Measurements from ENCODE around the gene ZNF629. TPM values are rescaled to one million over a fixed set of nuclear protein-coding genes. Genes with fewer than 3 reads are reported as not detected.

The ZNF629 gene
- total RNA-seq, 1 donor from 2014 or later = 5.7 TPM

- Histone ChIP-seq H3K27me3 (ENCODE audit: control insufficient read depth in 3 of 3, insufficient read depth in 3 of 3, low read length in 3 of 3) (no peaks in the 10 kb centered on the region), H3K4me3 (ENCODE audit: low read length in 3 of 3) (no peak overlapping the region), H3K36me3 (ENCODE audit: control insufficient read depth in 3 of 3, insufficient read depth in 3 of 3, low read length in 3 of 3) (peaks cover 88 to 98% (median 90%) of the 10 kb centered on the region in 3 donors), H3K9me3 (ENCODE audit: control insufficient read depth in 3 of 3, low read length in 3 of 3) (no peaks in the 10 kb centered on the region), H3K9ac (ENCODE audit: low read depth in 1 of 3, low read length in 3 of 3) (no peak overlapping the region), H3K27ac (ENCODE audit: low read depth, low read length) (no peak overlapping the region), H3K4me1 (ENCODE audit: control insufficient read depth in 3 of 3, insufficient read depth in 3 of 3, low read length in 3 of 3) (peaks cover 4 to 8% (median 4%) of the 10 kb centered on the region in 3 donors)
These were observed 18.3 kb downstream of the ZNF629 start for GRCh38 chr16:30768583-30769181.

- Histone ChIP-seq H3K4me1 (ENCODE audit: control insufficient read depth in 3 of 3, insufficient read depth in 3 of 3, low read length in 3 of 3) (peaks cover 12 to 15% (median 12%) of the 10 kb centered on the region in 3 donors), H3K9ac (ENCODE audit: low read depth in 1 of 3, low read length in 3 of 3) (no peak overlapping the region), H3K27ac (ENCODE audit: low read depth, low read length) (no peak overlapping the region), H3K27me3 (ENCODE audit: control insufficient read depth in 3 of 3, insufficient read depth in 3 of 3, low read length in 3 of 3) (no peaks in the 10 kb centered on the region), H3K4me3 (ENCODE audit: low read length in 3 of 3) (no peak overlapping the region), H3K9me3 (ENCODE audit: control insufficient read depth in 3 of 3, low read length in 3 of 3) (no peaks in the 10 kb centered on the region), H3K36me3 (ENCODE audit: control insufficient read depth in 3 of 3, insufficient read depth in 3 of 3, low read length in 3 of 3) (peaks cover 88 to 98% (median 88%) of the 10 kb centered on the region in 3 donors)
These were observed 19.1 kb downstream of the ZNF629 start for GRCh38 chr16:30767767-30768465.

- Histone ChIP-seq H3K9me3 (ENCODE audit: control insufficient read depth in 3 of 3, low read length in 3 of 3) (no peaks in the 10 kb centered on the region), H3K36me3 (ENCODE audit: control insufficient read depth in 3 of 3, insufficient read depth in 3 of 3, low read length in 3 of 3) (peaks cover 78 to 88% (median 78%) of the 10 kb centered on the region in 3 donors), H3K4me3 (ENCODE audit: low read length in 3 of 3) (no peak overlapping the region), H3K27ac (ENCODE audit: low read depth, low read length) (no peak overlapping the region), H3K9ac (ENCODE audit: low read depth in 1 of 3, low read length in 3 of 3) (no peak overlapping the region), H3K27me3 (ENCODE audit: control insufficient read depth in 3 of 3, insufficient read depth in 3 of 3, low read length in 3 of 3) (no peaks in the 10 kb centered on the region), H3K4me1 (ENCODE audit: control insufficient read depth in 3 of 3, insufficient read depth in 3 of 3, low read length in 3 of 3) (peaks cover 16 to 21% (median 20%) of the 10 kb centered on the region in 3 donors)
These were observed 20.1 kb downstream of the ZNF629 start for GRCh38 chr16:30766933-30767284.

GRCh38 chr16:30766206-30766932 lies 20.6 kb downstream of the ZNF629 start:
- Histone ChIP-seq H3K4me3 (ENCODE audit: low read length in 3 of 3) (no peak overlapping the region), H3K27ac (ENCODE audit: low read depth, low read length) (no peak overlapping the region)

GRCh38 chr16:30764816-30765465 lies 22.1 kb downstream of the ZNF629 start:
- Histone ChIP-seq H3K9me3 (ENCODE audit: control insufficient read depth in 3 of 3, low read length in 3 of 3) (no peaks in the 10 kb centered on the region), H3K4me1 (ENCODE audit: control insufficient read depth in 3 of 3, insufficient read depth in 3 of 3, low read length in 3 of 3) (peaks cover 29 to 36% (median 33%) of the 10 kb centered on the region in 3 donors), H3K4me3 (ENCODE audit: low read length in 3 of 3) (no peak overlapping the region), H3K27ac (ENCODE audit: low read depth, low read length) (no peak overlapping the region), H3K36me3 (ENCODE audit: control insufficient read depth in 3 of 3, insufficient read depth in 3 of 3, low read length in 3 of 3) (peaks cover 63 to 69% (median 63%) of the 10 kb centered on the region in 3 donors), H3K27me3 (ENCODE audit: control insufficient read depth in 3 of 3, insufficient read depth in 3 of 3, low read length in 3 of 3) (no peaks in the 10 kb centered on the region), H3K9ac (ENCODE audit: low read depth in 1 of 3, low read length in 3 of 3) (peak overlapping the region in 1 of 3 donors; percentile 16)

More at GRCh38 chr16:30766206-30766932, 20.6 kb downstream of the ZNF629 start:
- Histone ChIP-seq H3K27me3 (ENCODE audit: control insufficient read depth in 3 of 3, insufficient read depth in 3 of 3, low read length in 3 of 3) (no peaks in the 10 kb centered on the region), H3K9me3 (ENCODE audit: control insufficient read depth in 3 of 3, low read length in 3 of 3) (no peaks in the 10 kb centered on the region), H3K9ac (ENCODE audit: low read depth in 1 of 3, low read length in 3 of 3) (no peak overlapping the region), H3K36me3 (ENCODE audit: control insufficient read depth in 3 of 3, insufficient read depth in 3 of 3, low read length in 3 of 3) (peaks cover 72 to 82% (median 73%) of the 10 kb centered on the region in 3 donors), H3K4me1 (ENCODE audit: control insufficient read depth in 3 of 3, insufficient read depth in 3 of 3, low read length in 3 of 3) (peaks cover 21 to 27% (median 25%) of the 10 kb centered on the region in 3 donors)

- Histone ChIP-seq H3K4me3 (ENCODE audit: low read length in 3 of 3) (no peak overlapping the region), H3K36me3 (ENCODE audit: control insufficient read depth in 3 of 3, insufficient read depth in 3 of 3, low read length in 3 of 3) (peaks cover 55 to 61% (median 57%) of the 10 kb centered on the region in 3 donors), H3K27ac (ENCODE audit: low read depth, low read length) (no peak overlapping the region), H3K4me1 (ENCODE audit: control insufficient read depth in 3 of 3, insufficient read depth in 3 of 3, low read length in 3 of 3) (peaks cover 29 to 38% (median 33%) of the 10 kb centered on the region in 3 donors), H3K27me3 (ENCODE audit: control insufficient read depth in 3 of 3, insufficient read depth in 3 of 3, low read length in 3 of 3) (no peaks in the 10 kb centered on the region), H3K9ac (ENCODE audit: low read depth in 1 of 3, low read length in 3 of 3) (no peak overlapping the region), H3K9me3 (ENCODE audit: control insufficient read depth in 3 of 3, low read length in 3 of 3) (no peaks in the 10 kb centered on the region)
These were observed 22.9 kb downstream of the ZNF629 start for GRCh38 chr16:30764086-30764485.

GRCh38 chr16:30762991-30763725 lies 23.8 kb downstream of the ZNF629 start:
- H3K27ac ChIP-seq (ENCODE audit: low read depth, low read length) = peak overlapping the region; percentile 94

GRCh38 chr16:30761928-30762902 lies 24.8 kb downstream of the ZNF629 start, which contains the start of the genes CFAP119 and RNF40:
TSS of gene CFAP119 (minus strand) at chr16:30762062. CDS start at chr16:30761748, 314 bp downstream.
TSS of gene RNF40 (plus strand) at chr16:30762322. CDS start at chr16:30762546, 224 bp downstream.
- Histone ChIP-seq H3K9me3 (ENCODE audit: control insufficient read depth in 3 of 3, low read length in 3 of 3) (no peaks in the 10 kb centered on the region), H3K4me1 (ENCODE audit: control insufficient read depth in 3 of 3, insufficient read depth in 3 of 3, low read length in 3 of 3) (peaks cover 29 to 40% (median 35%) of the 10 kb centered on the region in 3 donors), H3K27me3 (ENCODE audit: control insufficient read depth in 3 of 3, insufficient read depth in 3 of 3, low read length in 3 of 3) (no peaks in the 10 kb centered on the region), H3K9ac (ENCODE audit: low read depth in 1 of 3, low read length in 3 of 3) (peak within 1 kb of the TSS; percentile 94 to 97 (median 97)), H3K27ac (ENCODE audit: low read depth, low read length) (peak within 1 kb of the TSS; percentile 94), H3K4me3 (ENCODE audit: low read length in 3 of 3) (peak within 1 kb of the TSS; percentile 86 to 97 (median 93)), H3K36me3 (ENCODE audit: control insufficient read depth in 3 of 3, insufficient read depth in 3 of 3, low read length in 3 of 3) (peaks cover 43 to 48% (median 44%) of the 10 kb centered on the region in 3 donors)

More at GRCh38 chr16:30762991-30763725, 23.8 kb downstream of the ZNF629 start:
- H3K4me1 ChIP-seq (ENCODE audit: control insufficient read depth in 3 of 3, insufficient read depth in 3 of 3, low read length in 3 of 3) = peaks cover 29 to 40% (median 33%) of the 10 kb centered on the region in 3 donors
- peaks cover 46 to 51% (median 48%) of the 10 kb centered on the region in 3 donors for H3K36me3 ChIP-seq (ENCODE audit: control insufficient read depth in 3 of 3, insufficient read depth in 3 of 3, low read length in 3 of 3)
- no peaks in the 10 kb centered on the region for H3K27me3 ChIP-seq (ENCODE audit: control insufficient read depth in 3 of 3, insufficient read depth in 3 of 3, low read length in 3 of 3)
- H3K9me3 ChIP-seq (ENCODE audit: control insufficient read depth in 3 of 3, low read length in 3 of 3) = no peaks in the 10 kb centered on the region
- H3K9ac ChIP-seq (ENCODE audit: low read depth in 1 of 3, low read length in 3 of 3) = peak overlapping the region; percentile 94 to 97 (median 97)
- H3K4me3 ChIP-seq (ENCODE audit: low read length in 3 of 3) = peak overlapping the region; percentile 86 to 97 (median 93)
